Measurements from ENCODE around the gene TPD52L1. TPM values are rescaled to one million over a fixed set of nuclear protein-coding genes. Genes with fewer than 3 reads are reported as not detected.
"Not testable (repeated sequence)": the region's sequence is repeated elsewhere in the genome, so short reads cannot be mapped to it uniquely, and the experiment has no call there.

The TPD52L1 gene
- total RNA-seq, 2 experiments from 2014 or later = not detected

GRCh38 chr6:125155344-125155743 is 1.8 kb downstream of the TPD52L1 start:
- DNase-seq = no peak

GRCh38 chr6:125156496-125156895 is 2.9 kb downstream of the TPD52L1 start:
- ATAC-seq (ENCODE audit: low read depth) (no peak), DNase-seq (no peak)
- H3K4me3 Mint-ChIP-seq = no peak overlapping the region
- peaks cover 2% of the 10 kb centered on the region for H3K4me1 Mint-ChIP-seq
- H3K27ac Mint-ChIP-seq = no peak overlapping the region
- H3K27me3 Mint-ChIP-seq = peaks cover 35% of the 10 kb centered on the region
- no peaks in the 10 kb centered on the region for H3K9me3 Mint-ChIP-seq
- no peaks in the 10 kb centered on the region for H3K36me3 Mint-ChIP-seq
- POLR2A ChIA-PET = no interaction called here

More at GRCh38 chr6:125155344-125155743, 1.8 kb downstream of the TPD52L1 start:
- peaks cover 2% of the 10 kb centered on the region for H3K4me1 Mint-ChIP-seq
- no peak overlapping the region for H3K27ac Mint-ChIP-seq
- no peak for ATAC-seq (ENCODE audit: low read depth)
- POLR2A ChIA-PET = no interaction called here
- no peak overlapping the region for H3K4me3 Mint-ChIP-seq
- H3K9me3 Mint-ChIP-seq = no peaks in the 10 kb centered on the region
- H3K27me3 Mint-ChIP-seq = peaks cover 42% of the 10 kb centered on the region
- H3K36me3 Mint-ChIP-seq = no peaks in the 10 kb centered on the region

GRCh38 chr6:125157280-125157679 is 3.7 kb downstream of the TPD52L1 start:
- Mint-ChIP-seq H3K9me3 (no peaks in the 10 kb centered on the region), H3K27ac (no peak overlapping the region), H3K4me1 (peaks cover 2% of the 10 kb centered on the region), H3K4me3 (no peak overlapping the region), H3K36me3 (no peaks in the 10 kb centered on the region), H3K27me3 (peaks cover 33% of the 10 kb centered on the region)
- ATAC-seq (ENCODE audit: low read depth) (no peak), DNase-seq (no peak)
- POLR2A ChIA-PET = no interaction called here

- H3K36me3 Mint-ChIP-seq = no peaks in the 10 kb centered on the region
- H3K4me1 Mint-ChIP-seq = peaks cover 2% of the 10 kb centered on the region
- no peaks in the 10 kb centered on the region for H3K9me3 Mint-ChIP-seq
- H3K27me3 Mint-ChIP-seq = peaks cover 33% of the 10 kb centered on the region
- POLR2A ChIA-PET = no interaction called here
- no peak overlapping the region for H3K27ac Mint-ChIP-seq
- ATAC-seq (ENCODE audit: low read depth) (no peak), DNase-seq (no peak)
- no peak overlapping the region for H3K4me3 Mint-ChIP-seq
Observed at GRCh38 chr6:125157725-125158124, 4.2 kb downstream of the TPD52L1 start.

GRCh38 chr6:125163339-125163738 is 9.8 kb downstream of the TPD52L1 start:
- DNase-seq; H3K36me3 Mint-ChIP-seq; H3K27ac Mint-ChIP-seq; POLR2A ChIA-PET; H3K9me3 Mint-ChIP-seq; H3K4me3 Mint-ChIP-seq; H3K4me1 Mint-ChIP-seq; ATAC-seq (ENCODE audit: low read depth): not testable (repeated sequence)
- peaks cover 29% of the 10 kb centered on the region for H3K27me3 Mint-ChIP-seq

GRCh38 chr6:125163811-125164210 is 10.2 kb downstream of the TPD52L1 start:
- Mint-ChIP-seq H3K9me3 (no peaks in the 10 kb centered on the region), H3K4me1 (peaks cover 1% of the 10 kb centered on the region), H3K27ac (no peak overlapping the region)

GRCh38 chr6:125164696-125165095 is 11.1 kb downstream of the TPD52L1 start:
- Mint-ChIP-seq H3K27me3 (peaks cover 28% of the 10 kb centered on the region), H3K4me1 (peaks cover 1% of the 10 kb centered on the region), H3K9me3 (peaks cover 3% of the 10 kb centered on the region), H3K4me3 (no peak overlapping the region), H3K27ac (no peak overlapping the region), H3K36me3 (no peaks in the 10 kb centered on the region)
- DNase-seq (no peak), ATAC-seq (ENCODE audit: low read depth) (no peak)
- POLR2A ChIA-PET = no interaction called here

More at GRCh38 chr6:125163811-125164210, 10.2 kb downstream of the TPD52L1 start:
- no peak for DNase-seq
- no peaks in the 10 kb centered on the region for H3K36me3 Mint-ChIP-seq
- no peak for ATAC-seq (ENCODE audit: low read depth)
- H3K27me3 Mint-ChIP-seq = peaks cover 29% of the 10 kb centered on the region
- POLR2A ChIA-PET = no interaction called here
- no peak overlapping the region for H3K4me3 Mint-ChIP-seq

GRCh38 chr6:125165256-125165655 is 11.7 kb downstream of the TPD52L1 start:
- Mint-ChIP-seq H3K4me3 (no peak overlapping the region), H3K27me3 (peaks cover 28% of the 10 kb centered on the region), H3K4me1 (peaks cover 1% of the 10 kb centered on the region), H3K36me3 (no peaks in the 10 kb centered on the region), H3K9me3 (peaks cover 3% of the 10 kb centered on the region), H3K27ac (no peak overlapping the region)
- no peak for DNase-seq
- POLR2A ChIA-PET = no interaction called here
- ATAC-seq (ENCODE audit: low read depth) = no peak

- no peak overlapping the region for H3K4me3 Mint-ChIP-seq
- no peak overlapping the region for H3K27ac Mint-ChIP-seq
- DNase-seq = no peak
- ATAC-seq (ENCODE audit: low read depth) = no peak
- peaks cover 28% of the 10 kb centered on the region for H3K27me3 Mint-ChIP-seq
- peaks cover 3% of the 10 kb centered on the region for H3K9me3 Mint-ChIP-seq
- no peaks in the 10 kb centered on the region for H3K36me3 Mint-ChIP-seq
- peaks cover 1% of the 10 kb centered on the region for H3K4me1 Mint-ChIP-seq
- POLR2A ChIA-PET = no interaction called here
Observed at GRCh38 chr6:125165776-125166175, 12.2 kb downstream of the TPD52L1 start.

GRCh38 chr6:125166711-125167110 is 13.1 kb downstream of the TPD52L1 start:
- DNase-seq = no peak
- Mint-ChIP-seq H3K4me1 (peaks cover 1% of the 10 kb centered on the region), H3K4me3 (no peak overlapping the region), H3K27me3 (peaks cover 28% of the 10 kb centered on the region), H3K9me3 (peaks cover 3% of the 10 kb centered on the region), H3K27ac (no peak overlapping the region), H3K36me3 (no peaks in the 10 kb centered on the region)
- ATAC-seq (ENCODE audit: low read depth) = no peak
- POLR2A ChIA-PET = no interaction called here

- DNase-seq (no peak), ATAC-seq (ENCODE audit: low read depth) (no peak)
- Mint-ChIP-seq H3K4me1 (peaks cover 1% of the 10 kb centered on the region), H3K36me3 (no peaks in the 10 kb centered on the region), H3K9me3 (peaks cover 3% of the 10 kb centered on the region), H3K27me3 (peaks cover 28% of the 10 kb centered on the region), H3K4me3 (no peak overlapping the region), H3K27ac (no peak overlapping the region)
- POLR2A ChIA-PET = no interaction called here
Observed at GRCh38 chr6:125167579-125167978, 14.0 kb downstream of the TPD52L1 start.

GRCh38 chr6:125169058-125169457 is 15.5 kb downstream of the TPD52L1 start:
- H3K27ac Mint-ChIP-seq = no peak overlapping the region
- DNase-seq = no peak
- peaks cover 28% of the 10 kb centered on the region for H3K27me3 Mint-ChIP-seq
- no peak for ATAC-seq (ENCODE audit: low read depth)
- peaks cover 3% of the 10 kb centered on the region for H3K9me3 Mint-ChIP-seq
- peaks cover 1% of the 10 kb centered on the region for H3K4me1 Mint-ChIP-seq
- POLR2A ChIA-PET = interaction anchor here (0.7 kb wide), 1 partner anchor 1049 kb away, joined by 3 read pairs; no protein-coding TSS in a partner anchor
- no peaks in the 10 kb centered on the region for H3K36me3 Mint-ChIP-seq
- H3K4me3 Mint-ChIP-seq = no peak overlapping the region

- Mint-ChIP-seq H3K4me3 (no peak overlapping the region), H3K27ac (no peak overlapping the region), H3K9me3 (peaks cover 3% of the 10 kb centered on the region), H3K36me3 (no peaks in the 10 kb centered on the region), H3K27me3 (peaks cover 25% of the 10 kb centered on the region), H3K4me1 (peaks cover 1% of the 10 kb centered on the region)
- POLR2A ChIA-PET = no interaction called here
- no peak for DNase-seq
- ATAC-seq (ENCODE audit: low read depth) = no peak
Observed at GRCh38 chr6:125169522-125169921, 15.9 kb downstream of the TPD52L1 start.

GRCh38 chr6:125170376-125170775 is 16.8 kb downstream of the TPD52L1 start:
- Mint-ChIP-seq H3K27ac (no peak overlapping the region), H3K36me3 (no peaks in the 10 kb centered on the region), H3K27me3 (peaks cover 23% of the 10 kb centered on the region), H3K4me3 (no peak overlapping the region), H3K9me3 (peaks cover 3% of the 10 kb centered on the region), H3K4me1 (no peaks in the 10 kb centered on the region)
- POLR2A ChIA-PET = no interaction called here
- DNase-seq (no peak), ATAC-seq (ENCODE audit: low read depth) (no peak)

All from activated naive CD8-positive, alpha-beta T cell treated with anti-CD3 and anti-CD28 coated beads, Interleukin-2, amount 10 ng/mL, durations not matched to agents 7 days and 5 days (primary cell).